ENCODE data around the gene BIRC3.

Gene BIRC3

DNA sequence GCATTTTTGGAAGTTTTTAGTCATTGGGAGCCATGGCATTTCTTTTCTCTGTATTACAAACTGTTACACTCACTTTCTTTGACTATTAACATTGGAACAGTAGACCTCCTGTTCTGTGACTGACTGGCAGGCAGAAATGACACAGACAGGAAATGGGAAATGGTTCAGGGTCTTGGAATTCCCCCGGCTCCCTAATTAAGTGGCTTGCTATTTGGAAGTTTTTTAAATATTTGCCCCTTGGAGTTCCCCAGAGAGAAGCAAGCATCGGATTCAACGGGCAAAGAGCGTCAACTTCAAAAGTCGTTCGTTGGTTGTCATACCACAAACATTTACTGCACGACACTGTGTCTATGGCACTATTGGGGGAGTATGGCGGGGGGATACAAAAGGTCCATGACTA, 28.6 kb downstream of the BIRC3 start:
- H3K27ac ChIP-seq, result peak overlapping the region; percentile 93; the same call in 1 of the 2 replicates
- TF ChIP-seq ZFX (IDR thresholded peaks at IDR 0.05; ENCODE audit: borderline replicate concordance), result no peak
- TF ChIP-seq, protein P1, sequence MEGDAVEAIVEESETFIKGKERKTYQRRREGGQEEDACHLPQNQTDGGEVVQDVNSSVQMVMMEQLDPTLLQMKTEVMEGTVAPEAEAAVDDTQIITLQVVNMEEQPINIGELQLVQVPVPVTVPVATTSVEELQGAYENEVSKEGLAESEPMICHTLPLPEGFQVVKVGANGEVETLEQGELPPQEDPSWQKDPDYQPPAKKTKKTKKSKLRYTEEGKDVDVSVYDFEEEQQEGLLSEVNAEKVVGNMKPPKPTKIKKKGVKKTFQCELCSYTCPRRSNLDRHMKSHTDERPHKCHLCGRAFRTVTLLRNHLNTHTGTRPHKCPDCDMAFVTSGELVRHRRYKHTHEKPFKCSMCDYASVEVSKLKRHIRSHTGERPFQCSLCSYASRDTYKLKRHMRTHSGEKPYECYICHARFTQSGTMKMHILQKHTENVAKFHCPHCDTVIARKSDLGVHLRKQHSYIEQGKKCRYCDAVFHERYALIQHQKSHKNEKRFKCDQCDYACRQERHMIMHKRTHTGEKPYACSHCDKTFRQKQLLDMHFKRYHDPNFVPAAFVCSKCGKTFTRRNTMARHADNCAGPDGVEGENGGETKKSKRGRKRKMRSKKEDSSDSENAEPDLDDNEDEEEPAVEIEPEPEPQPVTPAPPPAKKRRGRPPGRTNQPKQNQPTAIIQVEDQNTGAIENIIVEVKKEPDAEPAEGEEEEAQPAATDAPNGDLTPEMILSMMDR (IDR thresholded peaks at IDR 0.05), result no peak

DNA sequence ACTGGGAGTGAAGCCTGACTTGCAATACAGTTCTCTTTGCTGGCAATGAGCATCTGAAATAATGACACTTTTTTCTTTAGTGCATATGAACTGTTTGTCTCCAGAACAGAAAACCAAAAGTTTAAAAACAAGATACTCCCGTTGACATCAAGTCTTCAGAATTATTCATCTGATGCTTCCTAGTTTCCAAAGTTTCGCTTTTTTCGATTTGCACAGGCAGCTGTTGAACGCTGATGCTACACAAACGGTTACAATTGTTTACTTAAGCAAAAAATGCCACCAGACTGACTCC, 29.1 kb downstream of the BIRC3 start:
- H3K27ac ChIP-seq, result peak overlapping the region; percentile 93
- no peak for TF ChIP-seq ZFX (IDR thresholded peaks at IDR 0.05; ENCODE audit: borderline replicate concordance)
- TF ChIP-seq, protein P1 (IDR thresholded peaks at IDR 0.05), result no peak

GRCh38 chr11:102346748-102347461, 29.6 kb downstream of the BIRC3 start, which contains the start of gene BIRC2:
BIRC2 (plus strand) TSS chr11:102347214; CDS start chr11:102349855, 2,641 bp downstream.
- H3K27ac ChIP-seq, result peak within 1 kb of the TSS; percentile 93
- TF ChIP-seq, protein P1 (IDR thresholded peaks at IDR 0.05), result peak; percentile 92
- TF ChIP-seq ZFX (IDR thresholded peaks at IDR 0.05; ENCODE audit: borderline replicate concordance), result no peak

DNA sequence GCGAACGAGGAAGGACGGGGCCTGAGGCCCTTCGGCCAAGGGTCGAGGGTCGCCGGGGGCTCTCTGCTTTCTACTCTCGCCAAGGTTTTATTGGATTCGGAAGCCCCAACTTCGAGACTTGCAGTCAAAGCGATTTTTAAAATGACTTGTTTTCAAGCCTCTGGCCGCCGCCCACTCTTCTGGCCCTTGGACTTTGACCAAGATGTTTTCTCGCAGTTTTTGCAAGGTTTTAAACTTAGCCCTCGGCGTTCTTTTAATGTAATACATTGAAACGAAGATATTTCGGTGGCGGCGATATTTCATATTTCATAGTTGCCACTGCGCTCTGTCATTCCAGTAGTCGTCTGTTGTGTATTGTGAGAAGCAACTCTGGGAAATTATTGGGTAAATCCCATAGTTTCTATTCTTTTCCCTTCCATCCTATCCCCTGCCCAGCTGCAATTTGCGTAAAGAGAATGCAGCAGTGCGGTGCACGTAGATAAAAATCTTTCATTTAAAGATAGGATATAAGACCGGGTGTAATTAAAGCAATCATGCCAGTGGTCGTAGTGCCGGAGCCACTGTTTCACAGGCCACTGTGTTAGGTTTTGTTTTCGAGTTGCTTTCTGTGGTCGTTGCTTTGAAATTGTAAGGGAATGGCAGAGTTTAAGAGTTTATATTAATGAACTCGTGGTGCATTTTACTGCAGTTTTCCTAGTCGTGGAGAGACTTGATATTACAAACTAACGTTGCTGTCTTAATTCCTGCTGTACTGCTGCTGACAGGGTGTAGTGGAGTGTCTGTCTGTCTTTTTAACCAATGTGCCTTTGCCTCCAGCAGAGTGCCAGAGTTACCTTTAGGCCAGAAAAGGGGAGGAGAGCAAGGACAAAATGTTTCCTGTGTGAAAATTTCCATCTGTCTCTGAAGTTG, 30.4 kb downstream of the BIRC3 start:
- TF ChIP-seq ZFX (IDR thresholded peaks at IDR 0.05; ENCODE audit: borderline replicate concordance), result no peak
- TF ChIP-seq, protein P1 (IDR thresholded peaks at IDR 0.05), result no peak
- H3K27ac ChIP-seq, result peak overlapping the region; percentile 93

DNA sequence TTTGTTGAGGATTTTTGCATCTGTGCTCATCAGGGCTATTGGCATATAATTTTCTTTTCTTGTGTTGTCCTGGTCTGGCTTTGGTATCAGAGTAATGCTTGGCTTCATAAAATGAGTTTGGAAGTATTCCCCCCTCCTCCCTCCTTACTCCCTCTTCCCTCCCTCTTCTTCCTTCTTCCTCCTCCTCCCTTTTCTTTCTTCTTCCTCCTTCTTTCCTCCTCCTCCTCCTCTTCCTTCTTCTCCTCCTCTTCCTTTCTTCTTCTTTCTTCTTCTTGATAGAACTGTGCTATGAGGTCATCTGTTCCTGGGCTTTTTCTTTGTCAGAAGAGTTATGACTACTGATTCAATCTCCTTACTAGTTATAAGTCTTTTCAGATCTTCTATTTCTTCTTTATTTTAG, 39.8 kb downstream of the BIRC3 start:
- TF ChIP-seq, protein P1 (IDR thresholded peaks at IDR 0.05), result no peak
- no peak for TF ChIP-seq ZFX (IDR thresholded peaks at IDR 0.05; ENCODE audit: borderline replicate concordance)
- no peak overlapping the region for H3K27ac ChIP-seq

- H3K27ac ChIP-seq, result no peak overlapping the region
- TF ChIP-seq, protein P1 (IDR thresholded peaks at IDR 0.05), result no peak
- no peak for TF ChIP-seq ZFX (IDR thresholded peaks at IDR 0.05; ENCODE audit: borderline replicate concordance)
Observed at GRCh38 chr11:102359372-102359771, 42.1 kb downstream of the BIRC3 start.

GRCh38 chr11:102360681-102361080, 43.4 kb downstream of the BIRC3 start:
- no peak for TF ChIP-seq ZFX (IDR thresholded peaks at IDR 0.05; ENCODE audit: borderline replicate concordance)
- TF ChIP-seq, protein P1 (IDR thresholded peaks at IDR 0.05), result no peak
- no peak overlapping the region for H3K27ac ChIP-seq

Measured in 22Rv1 (cell line).